Measurements from ENCODE around the gene TSFM.

DNA sequence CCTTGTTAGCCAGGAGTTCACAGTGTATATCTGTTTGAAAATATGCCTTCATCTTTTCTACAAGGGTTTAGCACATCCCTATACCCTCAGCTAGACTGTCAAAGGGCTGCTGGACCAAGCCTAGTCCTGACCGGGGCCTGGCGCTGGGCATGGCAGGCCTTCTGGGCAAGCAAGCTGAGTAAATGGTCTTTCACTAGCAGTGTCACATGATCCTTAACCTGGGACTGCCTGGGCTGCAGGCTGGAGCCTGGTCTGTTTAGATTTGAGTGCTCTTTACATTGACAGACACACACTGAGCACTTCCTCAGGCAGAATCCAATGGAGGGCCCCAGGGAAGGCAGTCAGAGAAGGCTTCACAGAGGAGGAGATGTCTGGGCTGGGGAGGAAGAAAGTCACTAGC lies 42.9 kb downstream of the TSFM start:
- TF ChIP-seq RFX5 (IDR thresholded peaks at IDR 0.05; ENCODE audit: low read depth, low read length) (no peak), POLR2A (IDR thresholded peaks at IDR 0.05; ENCODE audit: low read depth, low read length) (no peak), RCOR1 (IDR thresholded peaks at IDR 0.05; ENCODE audit: insufficient replicate concordance, low read length) (no peak), SMC3 (IDR thresholded peaks at IDR 0.05; ENCODE audit: low read depth, low read length) (no peak), MXI1 (IDR thresholded peaks at IDR 0.05; ENCODE audit: borderline replicate concordance, low read depth, low read length) (no peak), RAD21 (IDR thresholded peaks at IDR 0.05; ENCODE audit: low read length) (no peak), CHD1 (IDR thresholded peaks at IDR 0.05; ENCODE audit: low read depth, low read length) (no peak), BHLHE40 (IDR thresholded peaks at IDR 0.05; ENCODE audit: low read depth, low read length) (no peak)
- TF ChIP-seq, protein P1, sequence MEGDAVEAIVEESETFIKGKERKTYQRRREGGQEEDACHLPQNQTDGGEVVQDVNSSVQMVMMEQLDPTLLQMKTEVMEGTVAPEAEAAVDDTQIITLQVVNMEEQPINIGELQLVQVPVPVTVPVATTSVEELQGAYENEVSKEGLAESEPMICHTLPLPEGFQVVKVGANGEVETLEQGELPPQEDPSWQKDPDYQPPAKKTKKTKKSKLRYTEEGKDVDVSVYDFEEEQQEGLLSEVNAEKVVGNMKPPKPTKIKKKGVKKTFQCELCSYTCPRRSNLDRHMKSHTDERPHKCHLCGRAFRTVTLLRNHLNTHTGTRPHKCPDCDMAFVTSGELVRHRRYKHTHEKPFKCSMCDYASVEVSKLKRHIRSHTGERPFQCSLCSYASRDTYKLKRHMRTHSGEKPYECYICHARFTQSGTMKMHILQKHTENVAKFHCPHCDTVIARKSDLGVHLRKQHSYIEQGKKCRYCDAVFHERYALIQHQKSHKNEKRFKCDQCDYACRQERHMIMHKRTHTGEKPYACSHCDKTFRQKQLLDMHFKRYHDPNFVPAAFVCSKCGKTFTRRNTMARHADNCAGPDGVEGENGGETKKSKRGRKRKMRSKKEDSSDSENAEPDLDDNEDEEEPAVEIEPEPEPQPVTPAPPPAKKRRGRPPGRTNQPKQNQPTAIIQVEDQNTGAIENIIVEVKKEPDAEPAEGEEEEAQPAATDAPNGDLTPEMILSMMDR (conservative IDR thresholded peaks at IDR 0.05; ENCODE audit: low read depth, low read length) = no peak
- TF ChIP-seq, protein P2, sequence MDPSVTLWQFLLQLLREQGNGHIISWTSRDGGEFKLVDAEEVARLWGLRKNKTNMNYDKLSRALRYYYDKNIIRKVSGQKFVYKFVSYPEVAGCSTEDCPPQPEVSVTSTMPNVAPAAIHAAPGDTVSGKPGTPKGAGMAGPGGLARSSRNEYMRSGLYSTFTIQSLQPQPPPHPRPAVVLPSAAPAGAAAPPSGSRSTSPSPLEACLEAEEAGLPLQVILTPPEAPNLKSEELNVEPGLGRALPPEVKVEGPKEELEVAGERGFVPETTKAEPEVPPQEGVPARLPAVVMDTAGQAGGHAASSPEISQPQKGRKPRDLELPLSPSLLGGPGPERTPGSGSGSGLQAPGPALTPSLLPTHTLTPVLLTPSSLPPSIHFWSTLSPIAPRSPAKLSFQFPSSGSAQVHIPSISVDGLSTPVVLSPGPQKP (IDR thresholded peaks at IDR 0.05; ENCODE audit: borderline replicate concordance, low read depth, low read length) = no peak
- TF ChIP-seq, protein P3, sequence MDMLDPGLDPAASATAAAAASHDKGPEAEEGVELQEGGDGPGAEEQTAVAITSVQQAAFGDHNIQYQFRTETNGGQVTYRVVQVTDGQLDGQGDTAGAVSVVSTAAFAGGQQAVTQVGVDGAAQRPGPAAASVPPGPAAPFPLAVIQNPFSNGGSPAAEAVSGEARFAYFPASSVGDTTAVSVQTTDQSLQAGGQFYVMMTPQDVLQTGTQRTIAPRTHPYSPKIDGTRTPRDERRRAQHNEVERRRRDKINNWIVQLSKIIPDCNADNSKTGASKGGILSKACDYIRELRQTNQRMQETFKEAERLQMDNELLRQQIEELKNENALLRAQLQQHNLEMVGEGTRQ (IDR thresholded peaks at IDR 0.05; ENCODE audit: low read depth, low read length) = no peak
